Endothelial cell of umbilical vein (primary cell): ENCODE data around the gene SPATA33.
A peak's percentile ranks its signal among the peaks of the same experiment; 100 is the strongest.

Source experiments
- EZH2 ChIP-seq: IDR thresholded peaks from 2 replicates; pipeline ENCODE4 v1.6.1; 2012; ENCODE audit warnings: borderline replicate concordance, low read depth, mild to moderate bottlenecking, moderate library complexity, low read length, inconsistent platforms; ENCODE audit not compliant: severe bottlenecking
- POLR2A ChIP-seq: IDR thresholded peaks from 2 replicates; pipeline ENCODE4 v1.6.1; 2012; ENCODE audit warnings: low read depth, mild to moderate bottlenecking, control low read depth, low read length
- POLR2AphosphoS5 ChIP-seq: IDR thresholded peaks from 2 replicates; pipeline ENCODE4 v1.6.1; 2012; ENCODE audit warnings: low read depth, mild to moderate bottlenecking, control low read depth, low read length, moderate library complexity; ENCODE audit not compliant: insufficient read depth

DNA sequence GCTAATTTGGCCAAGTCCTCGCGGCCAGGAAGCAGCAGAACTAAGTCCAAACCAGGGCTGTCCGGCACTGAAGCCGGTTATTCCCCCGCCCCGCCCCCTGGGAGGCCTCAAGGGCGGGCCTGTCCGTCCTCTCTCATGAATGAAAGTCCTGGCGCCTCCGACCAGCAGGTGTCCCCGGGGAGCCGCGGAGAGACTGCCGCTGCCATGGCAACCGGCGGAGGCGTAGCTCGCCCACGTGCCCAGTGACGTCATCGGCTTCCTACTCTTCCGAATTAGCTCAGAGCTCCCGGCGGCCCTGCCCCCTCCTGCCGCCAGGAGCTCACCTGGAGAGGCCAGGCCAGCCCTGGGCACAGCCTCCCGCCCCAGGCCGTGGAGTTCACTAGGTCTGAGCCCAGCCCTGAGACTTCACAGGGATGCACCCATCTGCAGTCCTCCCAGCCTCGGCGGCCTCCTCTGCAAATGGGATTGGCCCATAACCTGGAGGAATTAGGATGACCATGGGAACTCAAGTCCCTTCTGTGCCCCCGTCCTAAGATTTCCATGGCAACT lies 42.5 kb downstream of the SPATA33 start:
- peak; percentile 29 for TF ChIP-seq POLR2AphosphoS5
- TF ChIP-seq EZH2 = no peak
- TF ChIP-seq POLR2A = no peak
